Uterus (tissue), 2 donors: ENCODE data around the gene LRP1-AS.

ENCODE experiments used
- CTCF ChIP-seq, 4 experiments: fragments of 200-600 bp in 2 of 4; fragments of 450-650 bp in 2 of 4; sonication (generic) in 2 of 4; IDR thresholded peaks; one replicate each; pipeline ENCODE4 v1.5.1; 2016 to 2019; ENCODE audit warnings: antibody characterized with exemption in 4 of 4, mild to moderate bottlenecking in 2 of 4, moderate library complexity in 1 of 4
- POLR2A ChIP-seq, 2 donors: fragments of 450-650 bp; IDR thresholded peaks; one replicate each; pipeline ENCODE4 v1.6.1; 2016; ENCODE audit warnings: antibody characterized with exemption in 2 of 2, mild to moderate bottlenecking in 1 of 2, moderate library complexity in 1 of 2

- TF ChIP-seq CTCF (IDR thresholded peaks at IDR 0.05) (no peak), POLR2A (IDR thresholded peaks at IDR 0.05) (no peak)
Measured at GRCh38 chr12:57141249-57141648, 6.2 kb downstream of the LRP1-AS start.
